ENCODE data around the gene PDXK. TPM values are rescaled to one million over a fixed set of nuclear protein-coding genes. Genes with fewer than 3 reads are reported as not detected.
"Not testable (repeated sequence)": the region's sequence is repeated elsewhere in the genome, so short reads cannot be mapped to it uniquely, and the experiment has no call there.

PDXK gene
- total RNA-seq, 1 experiment from 2014 or later = 210 TPM

- peaks cover 81% of the 10 kb centered on the region for H3K36me3 Mint-ChIP-seq (ENCODE audit: insufficient read depth, unreplicated experiment)
- BruUV-seq (replicated peaks) = no TSS peak
- ChIA-PET POLR2A (interaction anchor here (1.0 to 1.1 kb wide), 2 partner anchors 10 to 15 kb away, joined by 3 read pairs; no protein-coding TSS in a partner anchor), CTCF (interaction anchor here (0.6 to 1.6 kb wide), 3 partner anchors 15 to 28 kb away, joined by 3 to 7 read pairs (median 3); no protein-coding TSS in a partner anchor)
- H3K9me3 Mint-ChIP-seq (ENCODE audit: unreplicated experiment) = no peaks in the 10 kb centered on the region
- no peak overlapping the region for H3K27ac Mint-ChIP-seq (ENCODE audit: low read depth, unreplicated experiment)
- H3K27me3 Mint-ChIP-seq (ENCODE audit: insufficient read depth, unreplicated experiment) = no peaks in the 10 kb centered on the region
- intact Hi-C loops (cut with micrococcal nuclease) = no loop called here
- no peak for DNase-seq (ENCODE audit: unreplicated experiment)
- no peak for TF ChIP-seq CTCF (IDR thresholded peaks at IDR 0.05; ENCODE audit: unreplicated experiment)
- no peaks in the 10 kb centered on the region for H3K4me1 Mint-ChIP-seq (ENCODE audit: insufficient read depth, unreplicated experiment)
- no peak overlapping the region for H3K4me3 Mint-ChIP-seq (ENCODE audit: unreplicated experiment)
Measured at GRCh38 chr21:43676391-43676790, 42.5 kb upstream of the PDXK start.

- no peak for TF ChIP-seq CTCF (IDR thresholded peaks at IDR 0.05; ENCODE audit: unreplicated experiment)
- POLR2A ChIA-PET = interaction anchor here (1.6 kb wide), 1 partner anchor 10 kb away, joined by 4 read pairs; no protein-coding TSS in a partner anchor
- BruUV-seq (replicated peaks) = no TSS peak
- no peak for DNase-seq (ENCODE audit: unreplicated experiment)
- Mint-ChIP-seq H3K4me1 (ENCODE audit: insufficient read depth, unreplicated experiment) (no peaks in the 10 kb centered on the region), H3K27ac (ENCODE audit: low read depth, unreplicated experiment) (no peak overlapping the region), H3K4me3 (ENCODE audit: unreplicated experiment) (no peak overlapping the region), H3K36me3 (ENCODE audit: insufficient read depth, unreplicated experiment) (peaks cover 86% of the 10 kb centered on the region), H3K27me3 (ENCODE audit: insufficient read depth, unreplicated experiment) (no peaks in the 10 kb centered on the region), H3K9me3 (ENCODE audit: unreplicated experiment) (no peaks in the 10 kb centered on the region)
- CTCF ChIA-PET = no interaction called here
- intact Hi-C loops (cut with micrococcal nuclease) = no loop called here
Measured at GRCh38 chr21:43679951-43680350, 39.0 kb upstream of the PDXK start.

GRCh38 chr21:43680421-43680820 lies 38.5 kb upstream of the PDXK start:
- H3K4me1 Mint-ChIP-seq (ENCODE audit: insufficient read depth, unreplicated experiment); BruUV-seq (replicated peaks); intact Hi-C loops (cut with micrococcal nuclease); CTCF ChIA-PET; H3K27ac Mint-ChIP-seq (ENCODE audit: low read depth, unreplicated experiment); H3K4me3 Mint-ChIP-seq (ENCODE audit: unreplicated experiment); H3K9me3 Mint-ChIP-seq (ENCODE audit: unreplicated experiment); H3K27me3 Mint-ChIP-seq (ENCODE audit: insufficient read depth, unreplicated experiment); POLR2A ChIA-PET; DNase-seq (ENCODE audit: unreplicated experiment): not testable (repeated sequence)
- H3K36me3 Mint-ChIP-seq (ENCODE audit: insufficient read depth, unreplicated experiment) = peaks cover 88% of the 10 kb centered on the region

- CTCF ChIA-PET = interaction anchor here (0.6 kb wide), 2 partner anchors 21 to 34 kb away, joined by 4 read pairs; no protein-coding TSS in a partner anchor
- no peak for TF ChIP-seq CTCF (IDR thresholded peaks at IDR 0.05; ENCODE audit: unreplicated experiment)
- no peak for DNase-seq (ENCODE audit: unreplicated experiment)
Measured at GRCh38 chr21:43681650-43682049, 37.3 kb upstream of the PDXK start.

GRCh38 chr21:43684424-43684823 lies 34.5 kb upstream of the PDXK start:
- no TSS peak for BruUV-seq (replicated peaks)
- CTCF ChIA-PET = no interaction called here
- no peak for TF ChIP-seq CTCF (IDR thresholded peaks at IDR 0.05; ENCODE audit: unreplicated experiment)
- no peaks in the 10 kb centered on the region for H3K27me3 Mint-ChIP-seq (ENCODE audit: insufficient read depth, unreplicated experiment)
- H3K4me3 Mint-ChIP-seq (ENCODE audit: unreplicated experiment) = no peak overlapping the region
- no peaks in the 10 kb centered on the region for H3K9me3 Mint-ChIP-seq (ENCODE audit: unreplicated experiment)
- peak overlapping the region; percentile 78 for H3K27ac Mint-ChIP-seq (ENCODE audit: low read depth, unreplicated experiment)
- DNase-seq (ENCODE audit: unreplicated experiment) = no peak
- POLR2A ChIA-PET = interaction anchor here (1.2 kb wide), 1 partner anchor 11 kb away, joined by 4 read pairs; no protein-coding TSS in a partner anchor
- peaks cover 87% of the 10 kb centered on the region for H3K36me3 Mint-ChIP-seq (ENCODE audit: insufficient read depth, unreplicated experiment)
- intact Hi-C loops (cut with micrococcal nuclease) = no loop called here
- H3K4me1 Mint-ChIP-seq (ENCODE audit: insufficient read depth, unreplicated experiment) = no peaks in the 10 kb centered on the region

More at GRCh38 chr21:43681650-43682049, 37.3 kb upstream of the PDXK start:
- intact Hi-C loops (cut with micrococcal nuclease) = no loop called here
- POLR2A ChIA-PET = interaction anchor here (1.1 to 1.2 kb wide), 2 partner anchors 19 to 32 kb away, joined by 3 read pairs; no protein-coding TSS in a partner anchor
- H3K9me3 Mint-ChIP-seq (ENCODE audit: unreplicated experiment) = no peaks in the 10 kb centered on the region
- H3K36me3 Mint-ChIP-seq (ENCODE audit: insufficient read depth, unreplicated experiment) = peaks cover 91% of the 10 kb centered on the region
- H3K4me3 Mint-ChIP-seq (ENCODE audit: unreplicated experiment) = no peak overlapping the region
- H3K27ac Mint-ChIP-seq (ENCODE audit: low read depth, unreplicated experiment) = no peak overlapping the region
- BruUV-seq (replicated peaks) = no TSS peak
- H3K4me1 Mint-ChIP-seq (ENCODE audit: insufficient read depth, unreplicated experiment) = no peaks in the 10 kb centered on the region
- H3K27me3 Mint-ChIP-seq (ENCODE audit: insufficient read depth, unreplicated experiment) = no peaks in the 10 kb centered on the region
